Stimulated activated CD4-positive, alpha-beta T cell treated with anti-CD3 and anti-CD28 coated beads, Interleukin-1b, Interleukin-23, amount 100 ng/mL, for 4 hours (primary cell): ENCODE measurements around the gene TAF10.

Experiments used
- DNase-seq, 2 donors: peaks; one replicate each; pipeline ENCODE4 v3.0.0-alpha.2; 2020; ENCODE audit warnings: low read depth in 2 of 2

Gene TAF10

DNA sequence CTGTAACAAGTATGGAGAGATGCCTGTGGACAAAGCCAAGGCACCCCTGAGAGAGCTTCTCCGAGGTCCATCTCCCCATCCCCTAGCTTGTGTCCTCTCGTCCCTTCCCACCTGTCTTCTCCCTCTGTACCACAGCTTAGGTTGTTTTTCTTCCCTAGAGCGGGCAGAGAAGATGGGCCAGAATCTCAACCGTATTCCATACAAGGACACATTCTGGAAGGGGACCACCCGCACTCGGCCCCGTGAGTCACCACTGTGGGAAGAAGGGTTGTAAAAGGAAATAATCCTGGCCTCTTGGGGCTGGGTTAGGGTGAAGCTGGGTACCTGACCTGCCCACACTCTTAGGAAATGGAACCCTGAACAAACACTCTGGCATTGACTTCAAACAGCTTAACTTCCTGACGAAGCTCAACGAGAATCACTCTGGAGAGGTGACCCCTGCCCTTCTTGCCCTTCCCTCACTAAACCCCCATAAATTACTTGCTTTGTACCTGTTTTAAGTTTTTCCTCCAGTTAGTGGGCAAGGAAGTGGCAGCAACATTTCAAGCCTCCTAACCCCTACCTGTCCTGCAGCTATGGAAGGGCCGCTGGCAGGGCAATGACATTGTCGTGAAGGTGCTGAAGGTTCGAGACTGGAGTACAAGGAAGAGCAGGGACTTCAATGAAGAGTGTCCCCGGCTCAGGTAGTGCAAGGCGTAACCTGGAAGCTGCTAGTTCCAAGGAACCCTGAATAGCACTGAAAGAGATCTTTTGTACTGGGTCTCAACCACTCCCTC, 3.1 kb downstream of the TAF10 start:
- DNase-seq = no peak

DNA sequence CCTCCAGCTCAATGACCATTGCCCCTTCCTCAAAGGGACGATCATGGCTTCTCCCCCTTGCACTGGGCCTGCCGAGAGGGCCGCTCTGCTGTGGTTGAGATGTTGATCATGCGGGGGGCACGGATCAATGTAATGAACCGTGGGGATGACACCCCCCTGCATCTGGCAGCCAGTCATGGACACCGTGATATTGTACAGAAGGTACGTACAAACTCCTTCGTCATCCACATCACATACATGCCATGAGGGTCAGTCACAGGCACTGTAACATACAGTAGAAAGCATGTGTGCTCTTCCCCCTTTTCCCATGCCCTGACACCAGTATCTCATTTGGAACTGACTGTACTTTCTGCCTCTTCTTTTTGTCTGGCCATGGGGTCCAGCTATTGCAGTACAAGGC, 4.0 kb downstream of the TAF10 start:
- no peak for DNase-seq

GRCh38 chr11:6607190-6607795, 4.7 kb downstream of the TAF10 start:
- DNase-seq = no peak

- DNase-seq = no peak
Observed at GRCh38 chr11:6606471-6607189, 5.4 kb downstream of the TAF10 start.

DNA sequence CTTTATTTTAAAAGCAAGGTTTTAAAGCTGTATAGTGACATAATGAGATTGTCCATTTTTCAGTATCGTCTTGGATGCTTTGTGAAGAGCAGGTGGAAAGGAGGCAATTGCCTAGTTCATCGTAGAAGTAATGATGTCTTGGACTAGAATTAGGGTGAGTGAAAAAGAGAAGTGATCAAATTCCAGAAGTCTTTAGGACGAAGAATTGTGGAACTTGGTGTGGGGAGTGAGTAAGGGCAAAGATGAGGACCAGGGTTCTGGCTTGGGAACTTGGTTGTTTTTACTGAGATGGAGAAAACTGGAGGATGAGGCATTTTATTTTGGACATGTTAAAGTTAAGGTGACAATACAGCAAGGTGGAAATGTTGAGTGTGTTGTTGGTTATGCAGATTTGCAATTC, 7.2 kb downstream of the TAF10 start:
- DNase-seq = no peak

DNA sequence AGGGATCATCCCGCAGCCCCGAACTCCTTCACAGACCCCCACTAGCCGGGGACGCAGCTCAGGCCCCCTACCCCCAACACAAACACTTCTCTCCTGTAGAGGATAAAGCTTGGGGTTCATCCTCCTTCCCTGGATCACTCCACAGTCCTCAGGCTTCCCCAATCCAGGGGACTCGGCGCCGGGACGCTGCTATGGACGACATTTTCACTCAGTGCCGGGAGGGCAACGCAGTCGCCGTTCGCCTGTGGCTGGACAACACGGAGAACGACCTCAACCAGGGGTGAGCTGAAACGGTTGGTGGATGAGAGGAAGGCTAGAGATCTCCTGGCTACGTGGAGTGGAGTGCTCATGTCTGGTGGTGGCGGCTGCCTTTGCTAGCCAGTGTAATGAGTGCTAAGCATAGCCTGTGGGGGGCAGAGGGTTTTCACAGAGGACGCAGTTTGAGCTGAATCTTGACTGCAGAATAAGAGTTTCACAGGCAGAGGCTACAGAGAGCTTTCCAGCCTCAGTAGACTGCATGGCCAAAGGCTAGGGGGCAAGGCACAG, 7.9 kb downstream of the TAF10 start:
- DNase-seq = peak in 1 of 2 donors; percentile 36

- peak; percentile 71 to 78 for DNase-seq
Observed at GRCh38 chr11:6603287-6604080, 8.5 kb downstream of the TAF10 start, which contains the start of the genes ILK and RRP8. Gene ILK, plus strand, starts transcription at chr11:6603774. Its CDS starts 498 bp downstream, at chr11:6604272. Gene RRP8, minus strand, starts transcription at chr11:6603616. Its CDS starts 114 bp downstream, at chr11:6603502.

DNA sequence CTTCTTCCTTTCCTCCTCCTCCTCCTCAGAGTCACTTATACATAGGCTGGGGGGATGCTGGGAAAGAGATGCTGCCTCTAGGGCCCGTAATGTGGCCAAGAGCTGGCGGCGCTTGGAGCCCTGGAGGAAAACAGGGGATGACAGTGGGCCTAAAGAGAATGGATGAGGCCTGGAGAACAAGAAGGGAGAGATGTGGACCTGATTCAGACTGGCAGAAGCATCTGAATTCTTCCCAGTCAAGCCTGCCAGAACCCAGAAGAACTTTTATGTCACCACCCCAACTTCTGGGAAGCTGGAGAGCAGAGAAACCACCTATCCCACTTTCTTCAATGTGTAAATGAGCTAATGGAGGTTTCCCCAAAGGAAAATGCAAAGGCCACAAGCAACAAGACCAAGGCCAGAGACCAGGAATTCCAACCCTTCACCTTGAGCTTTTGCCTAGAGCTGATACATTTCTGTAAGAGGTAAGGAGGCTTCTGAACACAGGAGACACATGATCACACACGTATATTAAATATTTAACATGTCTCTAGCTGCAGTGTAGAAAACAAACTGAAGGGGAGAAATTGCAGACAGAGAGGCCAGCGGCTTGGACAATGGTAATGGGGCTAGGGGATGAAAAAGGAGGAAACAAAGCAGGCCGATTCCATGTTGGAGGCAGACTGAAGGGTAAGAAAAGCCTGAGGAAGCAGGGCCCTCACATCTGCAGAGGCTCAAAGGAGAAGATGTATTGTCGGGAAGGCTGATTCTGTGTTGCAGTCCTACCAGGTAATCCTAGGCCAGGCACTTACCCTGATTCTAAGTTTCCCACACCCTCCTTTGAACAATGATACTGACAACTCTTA, 9.7 kb downstream of the TAF10 start:
- DNase-seq = no peak

- no peak for DNase-seq
Observed at GRCh38 chr11:6601041-6601461, 11.0 kb downstream of the TAF10 start.

GRCh38 chr11:6599881-6600390, 12.1 kb downstream of the TAF10 start:
- DNase-seq = no peak

- no peak for DNase-seq
Observed at GRCh38 chr11:6599449-6599848, 12.6 kb downstream of the TAF10 start.

- no peak for DNase-seq
Observed at GRCh38 chr11:6598555-6598954, 13.5 kb downstream of the TAF10 start.

DNA sequence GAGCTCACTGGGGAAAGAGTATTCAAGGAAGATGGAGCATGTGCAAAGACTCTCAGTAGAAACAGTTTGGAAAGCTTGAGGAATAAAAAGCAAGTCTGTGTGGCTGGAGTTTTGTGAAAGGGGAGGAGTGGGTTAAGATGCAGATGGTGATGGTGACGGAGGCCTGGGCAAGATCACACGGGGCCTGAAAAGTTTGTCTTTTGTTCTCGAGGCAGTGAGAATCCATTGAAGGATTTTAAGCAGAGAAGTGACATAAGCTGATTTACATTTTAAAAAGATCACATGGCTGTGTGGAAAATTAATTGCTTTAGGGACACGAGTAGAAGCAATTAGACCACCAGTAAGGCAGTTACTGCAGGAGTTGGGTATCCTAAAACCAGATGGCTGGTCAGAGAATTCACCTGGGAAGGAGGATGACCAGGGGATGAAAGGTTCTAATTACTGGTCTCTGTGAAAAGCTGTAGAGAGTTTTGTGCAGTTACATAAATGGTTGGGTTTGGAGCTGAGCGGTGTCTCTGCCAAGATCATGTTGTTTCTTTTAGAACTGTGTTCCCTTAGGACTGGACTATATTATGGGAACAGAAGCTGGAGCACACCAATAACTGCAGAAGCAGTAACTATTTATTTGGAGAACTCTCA, 15.7 kb downstream of the TAF10 start:
- no peak for DNase-seq

DNA sequence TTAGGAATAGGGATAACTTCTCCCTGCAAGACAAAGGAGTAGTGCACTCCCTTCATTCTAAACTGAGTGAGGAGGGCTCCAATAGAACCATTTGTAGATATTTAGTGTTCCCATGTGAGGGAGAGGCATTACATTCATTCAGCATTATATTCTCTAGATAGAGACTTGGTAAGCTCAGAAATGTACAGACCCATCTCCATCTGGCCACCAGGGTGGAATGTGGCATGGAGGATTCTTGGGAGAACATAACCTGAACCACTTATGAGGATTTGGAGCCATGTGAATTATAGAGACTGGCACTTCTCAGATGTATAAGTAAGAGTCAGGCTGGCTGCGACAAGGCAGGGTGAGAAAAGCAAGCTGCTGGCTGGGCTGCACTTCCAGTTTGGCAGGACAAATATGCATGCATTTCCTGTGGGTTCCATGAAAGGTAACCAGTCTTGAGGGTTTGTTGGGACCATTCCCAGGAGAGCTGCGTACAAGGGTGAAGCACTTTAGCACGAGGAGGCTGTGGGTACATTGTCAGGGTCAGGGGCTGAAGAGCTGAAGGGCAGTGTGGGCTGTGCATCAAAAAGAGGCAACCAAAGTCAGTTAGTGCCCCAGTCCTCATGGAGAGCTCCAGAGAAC, 17.8 kb downstream of the TAF10 start:
- DNase-seq = no peak

GRCh38 chr11:6588018-6588417, 24.0 kb downstream of the TAF10 start:
- DNase-seq = no peak

DNA sequence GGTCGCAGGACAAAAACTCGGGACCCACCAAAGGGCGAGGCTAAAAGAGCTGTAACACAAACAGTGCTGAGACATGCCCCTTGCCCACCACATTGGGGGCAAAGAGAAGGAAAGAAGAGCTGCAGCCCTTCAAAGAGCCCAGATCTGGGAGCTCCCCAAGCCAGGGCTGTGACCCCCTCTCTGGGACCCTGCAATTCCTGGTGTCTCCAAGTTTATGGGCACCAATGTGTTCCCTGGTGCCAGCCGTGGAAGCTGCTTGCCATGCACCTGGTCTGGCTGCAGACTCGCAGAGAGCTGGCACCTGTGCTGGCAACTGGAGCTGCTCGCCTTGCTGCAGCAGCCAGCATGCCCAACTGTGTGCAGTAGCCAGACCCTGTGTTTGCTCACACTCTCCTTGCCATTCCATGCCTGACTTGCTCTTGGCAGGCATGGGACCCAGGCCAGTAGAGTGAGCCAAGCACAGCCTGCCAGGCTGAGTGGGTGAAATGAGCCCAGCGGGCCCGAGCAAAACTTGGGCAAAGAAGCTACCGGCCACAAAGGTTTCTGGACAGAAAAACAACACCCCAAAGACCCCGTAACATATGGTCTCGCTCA, 24.6 kb downstream of the TAF10 start:
- no peak for DNase-seq

- no peak for DNase-seq
Observed at GRCh38 chr11:6586434-6587359, 25.3 kb downstream of the TAF10 start.

GRCh38 chr11:6584528-6584927, 27.5 kb downstream of the TAF10 start:
- DNase-seq = no peak
